ENCODE measurements around the gene FAM180A. TPM values are rescaled to one million over a fixed set of nuclear protein-coding genes. Genes with fewer than 3 reads are reported as not detected.
A peak's percentile ranks its signal among the peaks of the same experiment; 100 is the strongest.

The FAM180A gene
- not detected for total RNA-seq
- not detected for polyA plus RNA-seq (2013, experiment 1 of 2)
- polyA plus RNA-seq (2013, experiment 2 of 2): not detected
- long read RNA-seq, experiment 1: 0 reads
- long read RNA-seq, experiment 2: 0 reads
- long read RNA-seq, experiment 3: 0 reads
- long read RNA-seq, experiment 4: 0 reads

DNA sequence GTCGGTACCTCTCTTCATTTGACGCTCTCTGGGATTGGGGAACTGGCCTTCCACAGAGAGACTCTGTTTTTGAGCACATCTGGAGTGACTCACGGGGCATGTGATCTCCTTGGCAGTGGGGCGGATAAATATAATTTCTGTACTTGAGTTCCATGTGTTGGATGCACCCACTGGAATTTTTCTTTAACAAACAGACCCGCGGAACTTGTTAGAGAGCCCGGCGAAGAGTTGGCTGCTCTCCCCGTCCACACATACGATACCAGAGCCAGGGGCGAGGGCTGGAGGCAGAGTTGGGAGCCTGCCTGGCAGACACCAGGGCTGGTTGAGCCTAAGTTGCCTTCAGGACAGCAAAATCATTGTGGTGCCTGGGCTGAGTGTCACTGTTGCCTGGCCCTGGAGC lies at the start of gene FAM180A:
Gene FAM180A (minus strand): TSS at position 44 of the 400 bp plus-strand sequence. CDS start 233 bp downstream, outside the sequence.
- Mint-ChIP-seq H3K27ac (no peak within 1 kb of the TSS), H3K36me3 (ENCODE audit: low read depth) (no peaks in the 10 kb centered on the region), H3K9me3 (no peaks in the 10 kb centered on the region), H3K4me3 (no peak within 1 kb of the TSS), H3K27me3 (ENCODE audit: insufficient read depth) (peaks cover 4% of the 10 kb centered on the region), H3K4me1 (peaks cover 8% of the 10 kb centered on the region)
- Histone ChIP-seq H3K4me3 (ENCODE audit: low read length) (no peak within 1 kb of the TSS), H3K9ac (ENCODE audit: extremely low read depth, low read length, poor library complexity, severe bottlenecking) (no peak within 1 kb of the TSS), H3K27me3 (ENCODE audit: control insufficient read depth, insufficient read depth, low read length, poor library complexity, severe bottlenecking) (no peaks in the 10 kb centered on the region), H3K27ac (ENCODE audit: low read depth, low read length) (no peak within 1 kb of the TSS), H3K4me1 (ENCODE audit: control insufficient read depth, insufficient read depth, low read length) (no peaks in the 10 kb centered on the region), H3K9me3 (ENCODE audit: control insufficient read depth, low read length) (no peaks in the 10 kb centered on the region), H3K36me3 (ENCODE audit: control insufficient read depth, insufficient read depth, low read length) (no peaks in the 10 kb centered on the region)
- no peak for DNase-seq
- WGBS, 2 experiments (ENCODE audit: insufficient coverage in 1 of 2, insufficient read length in 1 of 2): 95% methylated on average over 10 to 11 of the region's 11 CpGs
- TF ChIP-seq, protein P1, sequence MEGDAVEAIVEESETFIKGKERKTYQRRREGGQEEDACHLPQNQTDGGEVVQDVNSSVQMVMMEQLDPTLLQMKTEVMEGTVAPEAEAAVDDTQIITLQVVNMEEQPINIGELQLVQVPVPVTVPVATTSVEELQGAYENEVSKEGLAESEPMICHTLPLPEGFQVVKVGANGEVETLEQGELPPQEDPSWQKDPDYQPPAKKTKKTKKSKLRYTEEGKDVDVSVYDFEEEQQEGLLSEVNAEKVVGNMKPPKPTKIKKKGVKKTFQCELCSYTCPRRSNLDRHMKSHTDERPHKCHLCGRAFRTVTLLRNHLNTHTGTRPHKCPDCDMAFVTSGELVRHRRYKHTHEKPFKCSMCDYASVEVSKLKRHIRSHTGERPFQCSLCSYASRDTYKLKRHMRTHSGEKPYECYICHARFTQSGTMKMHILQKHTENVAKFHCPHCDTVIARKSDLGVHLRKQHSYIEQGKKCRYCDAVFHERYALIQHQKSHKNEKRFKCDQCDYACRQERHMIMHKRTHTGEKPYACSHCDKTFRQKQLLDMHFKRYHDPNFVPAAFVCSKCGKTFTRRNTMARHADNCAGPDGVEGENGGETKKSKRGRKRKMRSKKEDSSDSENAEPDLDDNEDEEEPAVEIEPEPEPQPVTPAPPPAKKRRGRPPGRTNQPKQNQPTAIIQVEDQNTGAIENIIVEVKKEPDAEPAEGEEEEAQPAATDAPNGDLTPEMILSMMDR (conservative IDR thresholded peaks at IDR 0.05): no peak

- Histone ChIP-seq H3K27ac (ENCODE audit: low read depth, low read length) (no peak overlapping the region), H3K4me1 (ENCODE audit: control insufficient read depth, insufficient read depth, low read length) (no peaks in the 10 kb centered on the region), H3K27me3 (ENCODE audit: control insufficient read depth, insufficient read depth, low read length, poor library complexity, severe bottlenecking) (no peaks in the 10 kb centered on the region), H3K36me3 (ENCODE audit: control insufficient read depth, insufficient read depth, low read length) (no peaks in the 10 kb centered on the region), H3K9me3 (ENCODE audit: control insufficient read depth, low read length) (no peaks in the 10 kb centered on the region), H3K4me3 (ENCODE audit: low read length) (no peak overlapping the region), H3K9ac (ENCODE audit: extremely low read depth, low read length, poor library complexity, severe bottlenecking) (no peak overlapping the region)
- no peak overlapping the region for H3K4me3 Mint-ChIP-seq
- TF ChIP-seq, protein P1 (conservative IDR thresholded peaks at IDR 0.05): no peak
- H3K9me3 Mint-ChIP-seq: peaks cover 9% of the 10 kb centered on the region
- H3K27me3 Mint-ChIP-seq (ENCODE audit: insufficient read depth): peaks cover 8% of the 10 kb centered on the region
- H3K27ac Mint-ChIP-seq: no peak overlapping the region
- 96 to 100% methylated on average over 2 to 4 of the region's 4 CpGs for WGBS, 2 experiments (ENCODE audit: insufficient coverage in 1 of 2, insufficient read length in 1 of 2)
- H3K4me1 Mint-ChIP-seq: peaks cover 13% of the 10 kb centered on the region
- H3K36me3 Mint-ChIP-seq (ENCODE audit: low read depth): no peaks in the 10 kb centered on the region
- DNase-seq: no peak
These were observed 49.5 kb upstream of the FAM180A start for GRCh38 chr7:135798095-135798494.

- TF ChIP-seq, protein P1 (conservative IDR thresholded peaks at IDR 0.05): no peak
- Histone ChIP-seq H3K9ac (ENCODE audit: extremely low read depth, low read length, poor library complexity, severe bottlenecking) (no peak overlapping the region), H3K4me1 (ENCODE audit: control insufficient read depth, insufficient read depth, low read length) (no peaks in the 10 kb centered on the region), H3K4me3 (ENCODE audit: low read length) (no peak overlapping the region), H3K27ac (ENCODE audit: low read depth, low read length) (no peak overlapping the region), H3K27me3 (ENCODE audit: control insufficient read depth, insufficient read depth, low read length, poor library complexity, severe bottlenecking) (no peaks in the 10 kb centered on the region), H3K9me3 (ENCODE audit: control insufficient read depth, low read length) (no peaks in the 10 kb centered on the region), H3K36me3 (ENCODE audit: control insufficient read depth, insufficient read depth, low read length) (no peaks in the 10 kb centered on the region)
- Mint-ChIP-seq H3K4me3 (no peak overlapping the region), H3K9me3 (peaks cover 9% of the 10 kb centered on the region), H3K27ac (no peak overlapping the region), H3K27me3 (ENCODE audit: insufficient read depth) (peaks cover 8% of the 10 kb centered on the region), H3K36me3 (ENCODE audit: low read depth) (no peaks in the 10 kb centered on the region), H3K4me1 (peaks cover 6% of the 10 kb centered on the region)
- DNase-seq: peak; percentile 6
- 82 to 100% methylated on average over 2 of the region's 2 CpGs for WGBS, 2 experiments (ENCODE audit: insufficient coverage in 1 of 2, insufficient read length in 1 of 2)
These were observed 47.4 kb upstream of the FAM180A start for GRCh38 chr7:135795846-135796570.
